ENCODE data around the gene DMD.
"Not testable (repeated sequence)": the region's sequence is repeated elsewhere in the genome, so short reads cannot be mapped to it uniquely, and the experiment has no call there.

Gene DMD

GRCh38 chrX:31649201-31649600 is 1562.1 kb downstream of the DMD start:
- in situ Hi-C loops (cut with MboI; ENCODE audit: low sequenced_read_pairs) = no loop called here

GRCh38 chrX:31633349-31633748 is 1578.0 kb downstream of the DMD start:
- in situ Hi-C loops (cut with MboI; ENCODE audit: low sequenced_read_pairs) = no loop called here

- in situ Hi-C loops (cut with MboI; ENCODE audit: low sequenced_read_pairs) = no loop called here
These were observed 1582.2 kb downstream of the DMD start for GRCh38 chrX:31629195-31629594.

GRCh38 chrX:31609130-31609529 is 1602.2 kb downstream of the DMD start:
- in situ Hi-C loops (cut with MboI; ENCODE audit: low sequenced_read_pairs) = no loop called here

- in situ Hi-C loops (cut with MboI; ENCODE audit: low sequenced_read_pairs) = no loop called here
These were observed 1602.7 kb downstream of the DMD start for GRCh38 chrX:31608638-31609037.

- in situ Hi-C loops (cut with MboI; ENCODE audit: low sequenced_read_pairs) = no loop called here
These were observed 1604.6 kb downstream of the DMD start for GRCh38 chrX:31606771-31607170.

GRCh38 chrX:31604629-31605221 is 1606.6 kb downstream of the DMD start:
- in situ Hi-C loops (cut with MboI; ENCODE audit: low sequenced_read_pairs) = no loop called here

GRCh38 chrX:31603411-31604120 is 1607.8 kb downstream of the DMD start:
- in situ Hi-C loops (cut with MboI; ENCODE audit: low sequenced_read_pairs) = no loop called here

GRCh38 chrX:31600823-31601222 is 1610.5 kb downstream of the DMD start:
- in situ Hi-C loops (cut with MboI; ENCODE audit: low sequenced_read_pairs) = no loop called here

- in situ Hi-C loops (cut with MboI; ENCODE audit: low sequenced_read_pairs) = no loop called here
These were observed 1618.0 kb downstream of the DMD start for GRCh38 chrX:31593353-31593752.

GRCh38 chrX:31591355-31591754 is 1620.0 kb downstream of the DMD start:
- in situ Hi-C loops (cut with MboI; ENCODE audit: low sequenced_read_pairs) = no loop called here

GRCh38 chrX:31590581-31591114 is 1620.7 kb downstream of the DMD start:
- in situ Hi-C loops (cut with MboI; ENCODE audit: low sequenced_read_pairs) = no loop called here

GRCh38 chrX:31589503-31589902 is 1621.8 kb downstream of the DMD start:
- in situ Hi-C loops (cut with MboI; ENCODE audit: low sequenced_read_pairs) = no loop called here

GRCh38 chrX:31588355-31588754 is 1623.0 kb downstream of the DMD start:
- in situ Hi-C loops (cut with MboI; ENCODE audit: low sequenced_read_pairs) = no loop called here

- in situ Hi-C loops (cut with MboI; ENCODE audit: low sequenced_read_pairs) = not testable (repeated sequence)
These were observed 1627.5 kb downstream of the DMD start for GRCh38 chrX:31583892-31584291.

GRCh38 chrX:31580726-31581125 is 1630.6 kb downstream of the DMD start:
- in situ Hi-C loops (cut with MboI; ENCODE audit: low sequenced_read_pairs) = no loop called here

GRCh38 chrX:31580227-31580626 is 1631.1 kb downstream of the DMD start:
- in situ Hi-C loops (cut with MboI; ENCODE audit: low sequenced_read_pairs) = no loop called here

- in situ Hi-C loops (cut with MboI; ENCODE audit: low sequenced_read_pairs) = no loop called here
These were observed 1639.0 kb downstream of the DMD start for GRCh38 chrX:31572360-31572759.

GRCh38 chrX:31570658-31571057 is 1640.7 kb downstream of the DMD start:
- in situ Hi-C loops (cut with MboI; ENCODE audit: low sequenced_read_pairs) = no loop called here

GRCh38 chrX:31563792-31564191 is 1647.6 kb downstream of the DMD start:
- in situ Hi-C loops (cut with MboI; ENCODE audit: low sequenced_read_pairs) = no loop called here

GRCh38 chrX:31555506-31555905 is 1655.8 kb downstream of the DMD start:
- in situ Hi-C loops (cut with MboI; ENCODE audit: low sequenced_read_pairs) = no loop called here

GRCh38 chrX:31551913-31552312 is 1659.4 kb downstream of the DMD start:
- in situ Hi-C loops (cut with MboI; ENCODE audit: low sequenced_read_pairs) = no loop called here

- in situ Hi-C loops (cut with MboI; ENCODE audit: low sequenced_read_pairs) = no loop called here
These were observed 1661.2 kb downstream of the DMD start for GRCh38 chrX:31550158-31550557.

Measured in hTERT RPE-1 (cell line).